Measurements from ENCODE around the gene RANBP3L. TPM values are rescaled to one million over a fixed set of nuclear protein-coding genes. Genes with fewer than 3 reads are reported as not detected.
"Not testable (repeated sequence)": the region's sequence is repeated elsewhere in the genome, so short reads cannot be mapped to it uniquely, and the experiment has no call there.

RANBP3L gene
- 0.40 TPM for total RNA-seq
- under 1 TPM; 0.16 to 0.60 (median 0.40) TPM for polyA plus RNA-seq (ENCODE audit: insufficient read depth in 1 of 8, insufficient read length in 8 of 8, low replicate concordance in 1 of 8)
- long read RNA-seq, donor 1, result 0 reads
- long read RNA-seq, donor 2, result 0 reads
- long read RNA-seq, donor 3, result 0 reads
- long read RNA-seq, donor 4, result 0 reads
- long read RNA-seq, donor 5, result 0 reads
- long read RNA-seq, donor 6, result 0 reads
- long read RNA-seq, donor 7, result 0 reads
- long read RNA-seq, donor 8, result 0 reads
- long read RNA-seq, donor 9, result 0 reads
- long read RNA-seq, donor 10, result 0 reads
- long read RNA-seq, donor 11, result 0 reads

- DNase-seq, result peak; percentile 72
- Histone ChIP-seq H3K36me3 (ENCODE audit: control insufficient read depth, insufficient read depth, low read length) (no peaks in the 10 kb centered on the region), H3K27me3 (ENCODE audit: control insufficient read depth, insufficient read depth, low read length) (no peaks in the 10 kb centered on the region), H3K4me3 (ENCODE audit: low read length) (peak within 1 kb of the TSS; percentile 19), H3K27ac (ENCODE audit: low read length) (peak within 1 kb of the TSS; percentile 75), H3K4me1 (ENCODE audit: control insufficient read depth, insufficient read depth, low read length) (peaks cover 14% of the 10 kb centered on the region), H3K9me3 (replicated peaks; ENCODE audit: control insufficient read depth, low read depth, low read length) (no peaks in the 10 kb centered on the region)
- WGBS (ENCODE audit: insufficient coverage), result 11% methylated on average over 1 of the region's 5 CpGs
Measured at GRCh38 chr5:36301858-36302603, at the start of gene RANBP3L. RANBP3L (minus strand) TSS chr5:36301902; CDS start chr5:36301416, 486 bp downstream.

DNA sequence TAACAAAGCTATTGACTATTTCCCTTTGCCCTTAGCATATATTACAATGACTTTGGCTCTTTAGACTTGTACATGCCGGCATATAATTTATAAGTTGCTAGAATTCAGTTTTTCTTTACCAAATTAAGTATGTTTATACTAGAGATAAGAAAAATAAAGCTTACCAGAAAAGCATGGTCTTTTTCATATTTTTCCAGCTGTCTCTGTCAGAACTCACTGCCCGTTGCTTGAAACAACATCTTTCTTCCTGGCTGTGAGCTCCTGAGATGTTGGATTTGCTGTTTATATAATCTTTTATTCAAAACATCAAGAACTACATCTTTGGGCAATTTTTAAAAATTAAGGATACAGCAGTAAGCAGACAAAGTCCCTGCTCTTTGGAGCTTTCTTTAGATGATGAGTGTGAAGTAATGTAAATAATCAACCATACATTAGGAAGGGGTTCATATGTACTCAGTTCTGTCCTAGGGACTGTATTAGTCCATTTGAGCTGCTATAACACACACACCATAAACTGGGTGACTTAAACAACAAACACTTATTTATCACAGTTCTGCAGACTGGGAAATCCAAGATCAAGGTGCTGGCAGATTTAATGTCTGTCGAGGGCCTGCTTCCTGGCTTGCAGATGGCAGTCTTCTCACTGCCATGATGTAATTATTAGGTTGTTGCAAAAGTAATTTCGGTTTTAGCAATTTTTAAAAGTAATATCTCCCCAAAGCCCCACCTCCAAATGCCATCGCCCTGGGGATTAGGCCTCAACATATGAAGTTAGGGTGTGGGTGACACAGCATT lies 45.4 kb upstream of the RANBP3L start:
- Histone ChIP-seq H3K27ac (ENCODE audit: low read length) (no peak overlapping the region), H3K4me3 (ENCODE audit: low read length) (no peak overlapping the region), H3K27me3 (ENCODE audit: control insufficient read depth, insufficient read depth, low read length) (no peaks in the 10 kb centered on the region), H3K9me3 (replicated peaks; ENCODE audit: control insufficient read depth, low read depth, low read length) (no peaks in the 10 kb centered on the region), H3K36me3 (ENCODE audit: control insufficient read depth, insufficient read depth, low read length) (no peaks in the 10 kb centered on the region), H3K4me1 (ENCODE audit: control insufficient read depth, insufficient read depth, low read length) (no peaks in the 10 kb centered on the region)
- no peak for DNase-seq
- no CpG with 5 or more reads among the region's 5 CpGs for whole genome bisulfite sequencing (ENCODE audit: insufficient coverage)

DNA sequence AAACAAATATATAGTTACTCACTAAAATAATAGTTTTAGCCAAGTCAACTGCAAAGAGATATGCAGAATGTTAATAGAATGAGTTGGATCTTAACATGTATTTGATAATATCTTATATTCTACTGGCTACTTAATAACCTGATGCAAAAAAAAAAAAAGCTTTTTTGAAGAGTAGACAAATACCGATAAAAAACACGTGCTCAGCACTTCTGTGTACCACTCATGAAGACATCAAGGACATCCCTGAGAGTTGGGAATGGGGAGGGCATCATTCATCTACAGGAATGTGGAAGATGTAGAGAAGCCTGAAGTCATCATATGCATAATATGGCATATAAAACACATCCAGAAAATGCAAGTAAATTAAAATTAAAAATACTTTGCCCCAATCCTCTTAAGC lies 43.2 kb upstream of the RANBP3L start:
- Histone ChIP-seq H3K4me3 (ENCODE audit: low read length) (no peak overlapping the region), H3K36me3 (ENCODE audit: control insufficient read depth, insufficient read depth, low read length) (no peaks in the 10 kb centered on the region), H3K27me3 (ENCODE audit: control insufficient read depth, insufficient read depth, low read length) (no peaks in the 10 kb centered on the region), H3K9me3 (replicated peaks; ENCODE audit: control insufficient read depth, low read depth, low read length) (no peaks in the 10 kb centered on the region), H3K27ac (ENCODE audit: low read length) (no peak overlapping the region), H3K4me1 (ENCODE audit: control insufficient read depth, insufficient read depth, low read length) (no peaks in the 10 kb centered on the region)
- WGBS (ENCODE audit: insufficient coverage), result no CpG with 5 or more reads among the region's 2 CpGs
- no peak for DNase-seq

DNA sequence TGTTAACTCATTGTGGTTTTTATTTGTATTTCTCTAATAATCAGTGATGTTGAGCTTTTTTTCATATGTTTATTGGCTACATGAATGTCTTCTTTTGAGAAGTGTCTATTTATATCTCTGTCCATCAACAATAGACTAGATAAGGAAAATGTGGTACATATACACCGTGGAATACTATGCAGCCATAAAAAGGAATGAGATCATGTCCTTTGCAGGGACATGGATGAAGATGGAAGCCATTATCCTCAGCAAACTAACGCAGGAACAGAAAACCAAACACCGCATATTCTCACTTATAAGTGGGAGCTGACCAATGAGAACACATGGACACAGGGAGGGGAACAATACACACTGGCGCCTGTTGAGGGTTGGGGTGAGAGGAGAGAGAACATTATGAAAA lies 40.0 kb upstream of the RANBP3L start:
- H3K27ac ChIP-seq (ENCODE audit: low read length); H3K9me3 ChIP-seq (replicated peaks; ENCODE audit: control insufficient read depth, low read depth, low read length); DNase-seq; H3K4me3 ChIP-seq (ENCODE audit: low read length); H3K27me3 ChIP-seq (ENCODE audit: control insufficient read depth, insufficient read depth, low read length); H3K4me1 ChIP-seq (ENCODE audit: control insufficient read depth, insufficient read depth, low read length); H3K36me3 ChIP-seq (ENCODE audit: control insufficient read depth, insufficient read depth, low read length): not testable (repeated sequence)
- WGBS (ENCODE audit: insufficient coverage), result no CpG with 5 or more reads among the region's 4 CpGs

DNA sequence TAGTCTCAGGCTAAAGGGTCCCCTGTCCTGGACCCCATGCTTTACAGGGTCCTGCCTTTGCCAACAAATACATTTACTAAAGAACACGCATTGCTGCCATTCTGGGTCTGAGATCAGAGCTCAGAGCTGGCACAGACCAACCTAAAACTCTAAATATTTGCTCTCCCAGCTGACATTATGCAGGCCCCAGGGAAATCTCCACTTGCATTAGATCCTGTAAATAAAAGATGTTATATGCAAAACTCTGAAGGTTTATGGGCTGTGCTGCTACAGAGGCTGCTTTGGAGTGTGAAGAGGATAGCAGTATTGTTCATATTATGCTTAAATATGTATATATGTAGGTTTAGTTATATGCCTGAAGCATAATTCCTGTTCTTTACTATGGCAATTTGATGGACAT lies 35.9 kb upstream of the RANBP3L start:
- DNase-seq, result no peak
- WGBS (ENCODE audit: insufficient coverage), result no CpG with 5 or more reads among the region's 1 CpG
- H3K36me3 ChIP-seq (ENCODE audit: control insufficient read depth, insufficient read depth, low read length), result no peaks in the 10 kb centered on the region

GRCh38 chr5:36334315-36334714 lies 32.6 kb upstream of the RANBP3L start:
- H3K9me3 ChIP-seq (replicated peaks; ENCODE audit: control insufficient read depth, low read depth, low read length), result no peaks in the 10 kb centered on the region
- peak; percentile 16 for DNase-seq
- no peaks in the 10 kb centered on the region for H3K27me3 ChIP-seq (ENCODE audit: control insufficient read depth, insufficient read depth, low read length)
- no peak overlapping the region for H3K4me3 ChIP-seq (ENCODE audit: low read length)
- H3K27ac ChIP-seq (ENCODE audit: low read length), result no peak overlapping the region
- H3K4me1 ChIP-seq (ENCODE audit: control insufficient read depth, insufficient read depth, low read length), result no peaks in the 10 kb centered on the region
- no peaks in the 10 kb centered on the region for H3K36me3 ChIP-seq (ENCODE audit: control insufficient read depth, insufficient read depth, low read length)
- WGBS (ENCODE audit: insufficient coverage), result no CpG with 5 or more reads among the region's 5 CpGs

More for the DNA sequence above, 35.9 kb upstream of the RANBP3L start:
- Histone ChIP-seq H3K27ac (ENCODE audit: low read length) (no peak overlapping the region), H3K4me1 (ENCODE audit: control insufficient read depth, insufficient read depth, low read length) (no peaks in the 10 kb centered on the region), H3K27me3 (ENCODE audit: control insufficient read depth, insufficient read depth, low read length) (no peaks in the 10 kb centered on the region), H3K4me3 (ENCODE audit: low read length) (no peak overlapping the region), H3K9me3 (replicated peaks; ENCODE audit: control insufficient read depth, low read depth, low read length) (no peaks in the 10 kb centered on the region)

- not testable (repeated sequence) for H3K4me3 ChIP-seq (ENCODE audit: low read length)
Measured at GRCh38 chr5:36332720-36333119, 31.0 kb upstream of the RANBP3L start.

DNA sequence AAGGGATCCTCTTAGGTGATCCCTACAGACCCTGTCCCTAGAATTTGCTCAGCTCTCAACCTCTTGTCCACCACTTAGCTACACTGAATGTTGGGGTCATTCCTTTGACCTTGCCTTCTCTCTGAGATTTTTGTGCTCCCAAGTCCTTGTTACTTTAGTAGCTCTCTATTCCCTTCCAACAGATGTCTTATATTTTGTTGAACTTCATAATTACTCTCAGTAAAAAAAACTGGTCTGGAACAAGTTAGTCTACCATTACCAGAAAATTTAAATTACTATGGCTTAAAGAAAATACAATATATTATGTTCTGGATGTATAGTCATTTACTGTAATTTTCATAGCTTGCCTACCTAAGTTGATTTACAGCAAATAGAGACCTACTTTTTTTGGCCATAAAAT lies 23.5 kb upstream of the RANBP3L start:
- H3K9me3 ChIP-seq (replicated peaks; ENCODE audit: control insufficient read depth, low read depth, low read length), result no peaks in the 10 kb centered on the region
- no peak for DNase-seq
- no peaks in the 10 kb centered on the region for H3K27me3 ChIP-seq (ENCODE audit: control insufficient read depth, insufficient read depth, low read length)
- no peak overlapping the region for H3K27ac ChIP-seq (ENCODE audit: low read length)
- H3K4me1 ChIP-seq (ENCODE audit: control insufficient read depth, insufficient read depth, low read length), result no peaks in the 10 kb centered on the region
- H3K36me3 ChIP-seq (ENCODE audit: control insufficient read depth, insufficient read depth, low read length), result no peaks in the 10 kb centered on the region
- no peak overlapping the region for H3K4me3 ChIP-seq (ENCODE audit: low read length)

More at GRCh38 chr5:36332720-36333119, 31.0 kb upstream of the RANBP3L start:
- H3K9me3 ChIP-seq (replicated peaks; ENCODE audit: control insufficient read depth, low read depth, low read length); H3K4me1 ChIP-seq (ENCODE audit: control insufficient read depth, insufficient read depth, low read length); H3K36me3 ChIP-seq (ENCODE audit: control insufficient read depth, insufficient read depth, low read length); DNase-seq; H3K27me3 ChIP-seq (ENCODE audit: control insufficient read depth, insufficient read depth, low read length); H3K27ac ChIP-seq (ENCODE audit: low read length): not testable (repeated sequence)
- 91% methylated on average over 8 of the region's 13 CpGs for WGBS (ENCODE audit: insufficient coverage)

- 92% methylated on average over 2 of the region's 6 CpGs for WGBS (ENCODE audit: insufficient coverage)
- H3K4me1 ChIP-seq (ENCODE audit: control insufficient read depth, insufficient read depth, low read length), result no peaks in the 10 kb centered on the region
- peak; percentile 7 for DNase-seq
- H3K27me3 ChIP-seq (ENCODE audit: control insufficient read depth, insufficient read depth, low read length), result no peaks in the 10 kb centered on the region
- no peak overlapping the region for H3K27ac ChIP-seq (ENCODE audit: low read length)
- no peaks in the 10 kb centered on the region for H3K9me3 ChIP-seq (replicated peaks; ENCODE audit: control insufficient read depth, low read depth, low read length)
- H3K36me3 ChIP-seq (ENCODE audit: control insufficient read depth, insufficient read depth, low read length), result no peaks in the 10 kb centered on the region
- H3K4me3 ChIP-seq (ENCODE audit: low read length), result no peak overlapping the region
Measured at GRCh38 chr5:36323926-36324781, 22.5 kb upstream of the RANBP3L start.

Measured in muscle of leg (tissue), 16 donors.